Effector CD4-positive, alpha-beta T cell (primary cell): ENCODE data around the gene NFATC1.
"Not testable (repeated sequence)": the region's sequence is repeated elsewhere in the genome, so short reads cannot be mapped to it uniquely, and the experiment has no call there.

Experiments
- DNase-seq: peaks from one replicate; pipeline ENCODE4 v3.0.0-alpha.2; 2020

The NFATC1 gene

DNA sequence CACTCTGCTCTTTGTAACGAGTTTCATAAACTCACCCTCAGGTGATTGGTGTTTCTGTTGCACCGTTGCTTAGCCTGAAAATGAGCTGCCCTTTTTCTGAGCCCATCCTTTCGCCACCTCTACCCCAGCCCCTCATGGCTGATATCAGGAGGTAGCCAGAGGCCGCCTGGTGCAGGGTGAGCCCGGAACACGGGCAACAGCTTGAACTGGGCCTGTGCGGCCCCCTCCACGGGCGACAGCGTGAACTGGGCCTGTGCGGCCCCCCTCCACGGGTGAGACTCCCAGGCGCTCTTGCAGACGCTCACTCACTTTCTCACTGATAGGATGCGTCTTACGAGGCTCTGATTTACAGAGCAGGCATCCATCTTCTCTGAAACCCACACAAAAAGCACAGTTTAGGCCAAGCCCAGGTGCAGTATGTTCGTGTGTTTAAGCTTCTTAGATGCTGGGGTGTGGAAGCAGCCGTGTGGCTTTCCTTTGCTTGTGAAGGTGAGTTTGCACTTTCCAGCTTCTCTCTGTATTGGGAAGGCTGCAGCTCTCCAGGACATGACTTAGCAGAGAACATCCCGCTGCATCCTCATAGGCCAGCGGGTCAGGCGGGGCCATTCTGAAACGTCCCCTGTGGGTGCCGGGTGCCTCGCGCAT is 83.5 kb downstream of the NFATC1 start:
- no peak for DNase-seq

GRCh38 chr18:79479761-79480161 is 84.0 kb downstream of the NFATC1 start:
- DNase-seq: no peak

- DNase-seq: no peak
These were observed 84.7 kb downstream of the NFATC1 start for GRCh38 chr18:79480171-79481045.

- no peak for DNase-seq
These were observed 85.5 kb downstream of the NFATC1 start for GRCh38 chr18:79481046-79481790.

GRCh38 chr18:79483393-79483792 is 87.7 kb downstream of the NFATC1 start:
- DNase-seq: not testable (repeated sequence)

DNA sequence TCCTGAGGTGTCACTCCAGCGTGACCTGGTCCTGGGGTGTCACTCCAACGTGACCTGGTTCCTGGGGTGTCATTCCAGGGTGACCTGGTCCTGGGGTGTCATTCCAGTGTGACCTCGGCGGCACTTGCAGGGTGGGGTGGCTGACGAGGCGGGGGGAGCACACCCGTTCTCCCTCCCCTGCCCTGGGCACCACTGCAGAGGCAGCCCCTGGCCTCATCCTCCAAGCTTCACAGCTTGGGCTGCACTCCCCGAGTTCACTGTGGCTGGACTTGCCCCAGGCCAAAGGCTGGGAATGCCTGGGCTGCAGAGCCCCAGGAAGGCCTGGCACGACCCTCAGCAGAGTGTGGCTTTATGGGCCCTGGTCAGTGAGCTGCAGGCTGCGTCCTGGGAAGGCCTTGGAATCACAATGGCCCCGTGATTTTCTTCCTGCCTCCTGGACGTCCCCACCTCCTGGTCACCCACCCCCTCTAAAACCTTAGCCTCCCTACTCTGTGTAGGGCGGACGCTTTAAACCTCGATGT is 88.3 kb downstream of the NFATC1 start:
- DNase-seq: no peak

- DNase-seq: no peak
These were observed 89.2 kb downstream of the NFATC1 start for GRCh38 chr18:79484661-79485621.

GRCh38 chr18:79485788-79486355 is 90.1 kb downstream of the NFATC1 start:
- no peak for DNase-seq

DNA sequence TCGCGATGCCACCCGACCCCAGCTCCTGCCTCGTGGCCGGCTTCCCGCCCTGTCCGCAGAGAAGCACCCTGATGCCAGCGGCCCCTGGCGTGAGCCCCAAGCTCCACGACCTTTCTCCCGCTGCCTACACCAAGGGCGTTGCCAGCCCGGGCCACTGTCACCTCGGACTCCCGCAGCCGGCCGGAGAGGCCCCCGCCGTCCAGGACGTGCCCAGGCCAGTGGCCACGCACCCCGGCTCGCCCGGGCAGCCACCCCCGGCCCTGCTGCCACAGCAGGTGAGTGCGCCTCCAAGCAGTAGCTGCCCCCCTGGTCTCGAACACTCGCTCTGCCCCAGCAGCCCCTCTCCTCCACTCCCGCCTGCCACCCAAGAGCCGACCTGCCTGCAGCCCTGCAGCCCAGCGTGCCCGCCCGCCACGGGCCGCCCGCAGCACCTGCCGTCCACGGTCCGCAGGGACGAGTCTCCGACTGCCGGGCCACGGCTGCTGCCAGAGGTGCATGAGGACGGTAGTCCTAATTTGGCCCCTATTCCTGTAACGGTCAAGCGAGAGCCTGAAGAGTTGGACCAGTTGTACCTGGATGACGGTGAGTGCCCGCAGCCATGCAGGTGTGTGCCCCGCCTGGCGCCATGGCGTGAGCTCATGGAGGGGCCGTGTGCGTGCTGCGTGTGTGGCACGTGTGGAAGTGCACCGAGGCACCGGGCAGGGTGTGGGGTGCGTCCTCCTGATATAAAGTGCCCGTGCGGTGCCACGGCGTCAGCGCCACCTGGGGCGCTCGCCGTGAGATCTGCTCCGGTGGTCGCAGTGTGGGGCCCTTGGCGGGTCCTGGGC is 90.8 kb downstream of the NFATC1 start:
- DNase-seq: no peak

DNA sequence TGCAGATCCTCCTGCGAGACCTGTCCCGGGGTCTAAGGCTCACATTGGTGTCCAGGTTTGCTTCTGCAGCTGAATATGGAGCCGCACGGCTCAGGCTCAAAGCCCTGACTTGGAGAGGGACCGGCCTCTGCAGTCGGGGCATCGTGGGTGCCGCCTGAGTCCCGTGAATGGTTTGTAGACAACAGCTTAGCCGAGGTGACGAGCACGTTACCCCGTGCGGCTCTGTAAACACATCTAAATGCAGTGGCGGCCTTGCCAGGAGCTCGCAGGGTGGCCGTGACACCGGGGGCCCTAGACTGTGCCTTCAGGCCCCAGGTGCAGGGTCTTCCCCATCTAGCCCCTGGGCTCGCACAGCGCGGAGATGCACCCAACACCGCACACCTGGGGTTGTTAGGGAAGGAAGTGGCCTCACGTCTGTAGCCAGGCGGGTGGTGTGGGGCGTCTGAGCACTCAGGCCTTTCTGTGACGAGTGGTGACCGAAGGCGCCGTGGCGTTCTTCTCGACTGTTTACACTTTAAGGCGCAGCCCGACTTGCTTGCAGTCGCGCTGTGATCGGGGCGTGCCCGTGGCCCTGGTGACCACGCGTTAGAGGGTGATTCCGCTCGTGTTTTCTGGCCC is 91.6 kb downstream of the NFATC1 start:
- DNase-seq: no peak

DNA sequence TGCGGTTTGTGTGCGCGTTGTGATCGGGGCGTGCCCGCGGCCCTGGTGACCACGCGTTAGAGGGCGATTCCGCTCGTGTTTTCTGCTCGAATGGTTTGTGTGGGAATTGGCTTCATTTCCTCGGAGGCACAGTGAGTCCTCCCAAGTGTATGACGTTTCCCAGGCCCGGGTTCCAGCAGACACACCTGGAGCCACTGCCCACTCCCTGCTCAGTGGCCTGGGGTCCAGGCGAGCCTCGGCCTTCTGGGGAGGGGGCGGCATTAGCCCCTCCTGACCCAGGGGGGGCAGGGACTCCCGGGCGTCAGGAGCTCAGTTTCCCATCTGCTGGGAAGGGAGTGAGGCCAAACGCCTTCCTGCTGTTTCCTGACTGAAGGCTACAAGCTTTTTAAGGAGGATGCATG is 92.1 kb downstream of the NFATC1 start:
- no peak for DNase-seq

- DNase-seq: no peak
These were observed 92.8 kb downstream of the NFATC1 start for GRCh38 chr18:79488311-79489050.

DNA sequence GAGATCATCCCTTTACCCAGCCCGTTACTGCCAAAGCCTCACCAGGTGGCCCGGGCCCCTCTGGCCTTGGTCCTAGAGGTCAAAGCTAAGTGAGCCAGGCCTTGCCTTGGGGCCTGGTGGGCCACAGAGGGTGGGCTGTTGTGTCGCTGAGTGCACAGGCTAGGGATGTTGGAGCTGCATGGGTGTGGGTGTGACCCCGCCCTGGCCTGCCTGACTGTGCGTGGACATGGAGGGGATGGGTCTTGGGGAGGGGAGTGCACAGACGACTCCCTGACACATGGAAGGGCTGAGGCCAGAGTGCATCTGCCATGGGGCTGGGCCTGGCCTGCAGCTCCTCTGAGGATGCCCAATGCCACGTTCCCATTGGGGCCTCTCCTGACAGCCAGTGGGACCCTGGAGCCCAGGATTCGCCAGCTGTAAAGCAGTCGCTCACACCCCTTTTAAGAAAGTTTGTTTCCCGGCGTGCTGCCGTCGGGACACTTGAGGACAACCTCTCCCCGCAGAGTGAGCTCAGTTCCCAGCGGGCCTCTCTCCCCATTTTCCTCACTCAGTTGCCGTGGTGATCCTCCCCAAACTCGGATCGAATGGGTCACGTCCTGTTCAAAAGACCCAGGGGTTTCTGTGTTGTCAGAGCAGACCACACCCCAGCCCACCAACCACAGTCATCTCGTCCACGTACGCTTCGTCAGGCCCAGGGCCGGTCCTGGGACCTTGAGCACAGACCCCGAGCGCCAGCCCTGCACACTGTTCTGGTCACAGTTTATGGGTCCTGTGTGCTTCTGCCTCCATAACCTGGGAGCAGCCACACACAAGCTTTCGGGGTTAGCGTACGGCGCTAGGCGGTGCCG is 93.5 kb downstream of the NFATC1 start:
- DNase-seq: no peak

DNA sequence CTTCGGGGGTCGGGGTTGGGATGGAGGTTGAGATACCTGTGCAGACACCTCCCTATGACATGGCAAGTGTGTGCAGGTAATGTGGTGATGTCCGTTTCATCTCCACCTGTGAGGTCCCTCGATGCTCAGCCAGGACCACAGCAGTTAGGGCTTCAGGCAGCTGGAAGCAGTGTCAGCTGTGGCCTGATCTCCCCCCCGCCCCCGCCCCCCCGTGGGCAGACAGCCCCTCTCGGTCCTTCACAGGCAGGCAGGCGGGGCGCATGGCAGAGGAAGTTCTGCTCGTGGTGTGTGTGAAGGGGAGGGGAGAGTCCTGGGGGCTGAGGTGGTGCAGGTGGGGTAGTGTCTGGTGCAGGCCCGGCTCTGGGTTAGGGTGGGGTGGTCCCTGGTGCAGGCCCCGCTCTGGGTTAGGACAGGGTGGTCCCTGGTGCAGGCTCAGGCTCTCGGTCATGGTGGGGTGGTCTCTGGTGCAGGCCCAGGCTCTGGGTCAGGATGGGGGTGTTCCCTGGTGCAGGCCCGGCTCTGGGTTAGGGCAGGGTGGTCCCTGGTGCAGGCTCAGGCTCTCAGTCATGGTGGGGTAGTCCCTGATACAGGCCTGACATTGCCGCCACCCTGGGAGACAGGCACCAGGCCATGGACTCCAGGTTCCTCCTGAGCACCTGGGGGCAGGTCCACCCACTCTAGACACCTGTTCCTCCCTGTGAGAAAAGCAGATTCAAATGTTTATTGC is 94.3 kb downstream of the NFATC1 start:
- DNase-seq: no peak

DNA sequence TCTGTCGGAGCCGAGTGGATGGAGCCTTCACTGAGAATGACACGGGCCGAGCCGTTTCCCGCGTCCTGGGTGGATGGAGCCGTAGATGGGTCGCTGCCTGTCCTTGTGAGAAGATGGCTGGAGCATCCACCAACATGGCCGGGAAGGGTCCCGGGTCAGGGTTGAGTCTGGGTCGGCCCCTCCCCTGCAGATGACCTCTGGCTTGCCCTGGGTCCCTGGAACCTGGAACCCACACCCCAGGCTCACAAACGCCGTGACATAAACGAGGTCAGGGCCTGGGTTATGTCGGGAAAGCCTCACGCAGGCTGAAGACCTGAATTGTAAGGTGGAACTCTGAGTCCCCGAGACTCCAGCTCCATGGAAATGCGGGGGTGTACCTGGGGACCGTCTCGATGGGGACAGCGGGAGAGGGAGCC is 94.9 kb downstream of the NFATC1 start:
- no peak for DNase-seq

DNA sequence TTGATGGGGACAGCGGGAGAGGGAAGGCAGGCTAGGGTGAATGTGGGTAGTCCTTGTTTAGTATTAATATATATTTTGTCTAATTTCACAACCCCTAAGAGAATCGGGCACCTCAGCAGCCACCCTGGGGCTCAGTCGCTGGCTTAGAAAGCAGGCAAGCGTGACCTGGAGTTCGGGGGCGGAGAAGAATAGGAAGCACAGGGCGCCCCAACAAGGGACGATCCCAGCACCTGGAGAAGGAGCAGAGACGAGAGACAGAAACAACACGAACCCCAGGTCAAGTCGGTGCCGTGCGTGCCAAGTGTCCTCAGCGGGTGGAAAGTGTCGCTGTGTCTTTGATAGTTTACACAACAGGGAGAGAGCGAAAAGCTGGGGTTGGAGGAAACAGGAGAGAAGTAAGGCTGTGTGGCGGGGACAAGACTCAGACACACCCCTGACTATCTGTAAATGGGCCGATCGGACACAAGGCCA is 95.4 kb downstream of the NFATC1 start:
- DNase-seq: no peak

GRCh38 chr18:79493211-79493800 is 97.6 kb downstream of the NFATC1 start:
- DNase-seq: no peak
